Subcutaneous adipose tissue (tissue), 4 donors: Measurements from ENCODE around the gene YPEL3. TPM values are rescaled to one million over a fixed set of nuclear protein-coding genes. Genes with fewer than 3 reads are reported as not detected.

Source experiments
- total RNA-seq, 4 donors: library from RNA; depleted of rRNA; stranded (reverse); fragments of >200 nt; gene quantifications; one replicate each; pipeline ENCODE4 v1.1.0, GENCODE V29; 2016
- TF ChIP-seq, protein P1 (sequence below): fragments of 450-650 bp; IDR thresholded peaks from one replicate; pipeline ENCODE4 v1.5.1; 2016; ENCODE audit warnings: low read depth, mild to moderate bottlenecking, control low read depth, antibody characterized with exemption, moderate library complexity

YPEL3 gene
- total RNA-seq, 4 donors from 2014 or later: 54.8 to 105 (median 96.5) TPM

DNA sequence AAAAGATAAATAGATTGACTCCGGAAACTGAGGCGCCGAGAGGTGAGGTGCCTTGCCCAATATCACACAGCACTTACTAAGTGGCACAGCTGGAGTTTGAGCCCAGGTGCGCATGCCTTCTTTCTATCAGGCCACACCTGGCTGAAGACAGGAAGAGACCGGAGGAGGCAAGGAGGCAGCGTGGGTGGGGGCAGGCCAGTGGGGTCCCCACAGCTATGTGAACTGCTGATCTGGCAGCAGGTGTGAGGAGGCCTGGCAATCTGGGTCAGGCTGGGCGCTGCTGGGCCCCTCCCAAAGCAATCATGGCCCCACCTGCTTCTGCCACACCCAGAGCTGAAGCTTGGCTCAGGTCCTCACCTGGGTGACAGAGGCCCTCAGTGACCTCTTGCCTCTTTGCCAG, 19.2 kb upstream of the YPEL3 start:
- TF ChIP-seq, protein P1, sequence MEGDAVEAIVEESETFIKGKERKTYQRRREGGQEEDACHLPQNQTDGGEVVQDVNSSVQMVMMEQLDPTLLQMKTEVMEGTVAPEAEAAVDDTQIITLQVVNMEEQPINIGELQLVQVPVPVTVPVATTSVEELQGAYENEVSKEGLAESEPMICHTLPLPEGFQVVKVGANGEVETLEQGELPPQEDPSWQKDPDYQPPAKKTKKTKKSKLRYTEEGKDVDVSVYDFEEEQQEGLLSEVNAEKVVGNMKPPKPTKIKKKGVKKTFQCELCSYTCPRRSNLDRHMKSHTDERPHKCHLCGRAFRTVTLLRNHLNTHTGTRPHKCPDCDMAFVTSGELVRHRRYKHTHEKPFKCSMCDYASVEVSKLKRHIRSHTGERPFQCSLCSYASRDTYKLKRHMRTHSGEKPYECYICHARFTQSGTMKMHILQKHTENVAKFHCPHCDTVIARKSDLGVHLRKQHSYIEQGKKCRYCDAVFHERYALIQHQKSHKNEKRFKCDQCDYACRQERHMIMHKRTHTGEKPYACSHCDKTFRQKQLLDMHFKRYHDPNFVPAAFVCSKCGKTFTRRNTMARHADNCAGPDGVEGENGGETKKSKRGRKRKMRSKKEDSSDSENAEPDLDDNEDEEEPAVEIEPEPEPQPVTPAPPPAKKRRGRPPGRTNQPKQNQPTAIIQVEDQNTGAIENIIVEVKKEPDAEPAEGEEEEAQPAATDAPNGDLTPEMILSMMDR: no peak

DNA sequence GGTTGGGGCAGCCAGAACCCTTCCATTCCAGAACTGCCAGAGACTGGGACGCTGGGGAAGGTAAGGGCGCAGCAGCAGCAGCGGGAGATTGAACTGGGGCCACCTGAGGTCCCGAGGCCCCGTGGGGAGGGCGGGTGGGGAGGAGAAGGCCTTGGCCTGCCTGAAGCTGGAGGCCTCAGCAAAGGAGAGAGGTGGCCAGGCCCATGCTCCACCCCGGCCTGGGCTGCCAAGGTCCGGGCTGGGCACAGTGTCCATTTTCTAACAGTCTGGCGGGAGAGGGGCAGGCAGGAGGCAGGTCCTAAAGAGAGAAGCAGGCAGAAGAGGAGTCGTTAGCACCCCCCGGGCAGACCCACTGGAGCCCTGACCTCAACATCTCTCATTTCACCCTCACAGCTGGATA, 18.4 kb upstream of the YPEL3 start:
- TF ChIP-seq, protein P1: no peak

DNA sequence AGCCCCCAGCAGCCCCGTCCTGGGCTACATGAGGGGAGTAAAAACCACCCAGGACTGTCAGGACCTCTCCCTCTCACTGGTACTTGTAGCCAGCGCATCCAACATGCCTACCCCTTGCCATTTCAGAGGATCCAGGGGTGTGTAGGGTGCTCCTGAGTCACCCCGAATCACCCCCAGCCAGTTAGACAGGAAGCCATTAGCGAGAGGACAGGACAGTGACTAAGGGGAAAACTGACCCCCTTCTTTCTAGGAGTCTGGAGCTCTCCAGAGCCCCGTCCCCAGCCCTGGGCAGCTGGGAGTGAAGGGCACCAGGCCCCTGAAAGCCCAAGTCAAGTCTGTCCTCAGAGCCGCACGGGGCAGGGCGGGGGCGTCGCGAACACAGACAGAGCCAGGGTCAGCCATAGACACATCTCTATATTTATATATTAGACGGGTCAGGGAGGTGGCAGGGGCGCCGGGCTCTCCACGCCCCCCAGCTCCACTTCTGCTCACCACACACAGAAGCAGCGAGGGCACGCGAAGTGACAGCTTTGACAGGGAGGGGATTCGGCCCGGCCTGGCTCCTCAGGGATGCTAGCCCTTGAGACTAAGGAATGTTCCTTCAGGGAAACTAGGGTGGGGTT, 17.8 kb upstream of the YPEL3 start:
- TF ChIP-seq, protein P1: no peak

DNA sequence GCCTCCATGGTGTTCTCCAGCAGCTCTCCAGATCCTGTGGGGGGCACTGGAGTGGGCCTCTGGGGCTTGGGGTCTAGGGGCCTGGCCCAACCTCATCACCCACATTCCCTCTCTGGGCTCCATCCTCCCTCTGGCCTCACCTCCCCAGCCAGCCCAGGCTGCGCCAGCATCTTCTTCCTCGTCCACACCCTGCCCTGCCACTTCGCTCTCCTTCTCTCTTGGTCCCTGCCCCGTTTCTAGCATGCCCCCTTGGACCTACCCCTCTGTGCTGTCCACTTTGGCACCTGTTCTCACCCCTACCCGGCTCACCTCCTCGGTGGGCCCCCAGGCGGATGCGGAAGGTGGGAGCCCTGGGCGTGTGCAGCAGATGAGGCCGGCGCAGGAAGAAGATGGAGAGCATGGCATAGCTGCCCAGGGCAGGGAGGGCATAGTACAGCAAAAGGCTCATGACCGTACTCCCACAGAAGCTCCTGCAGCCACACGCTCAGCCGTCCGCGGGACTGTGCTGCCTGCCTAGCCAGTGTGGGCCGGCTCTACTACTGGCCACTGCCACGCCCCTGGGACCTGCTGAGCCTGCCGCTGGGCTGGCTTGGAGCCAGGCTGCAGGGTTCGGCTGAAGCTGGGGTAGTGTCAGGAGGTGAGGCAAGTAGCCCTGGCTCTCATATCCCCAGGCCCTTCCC, 17.2 kb upstream of the YPEL3 start, which contains the start of gene GDPD3:
TSS of gene GDPD3 (minus strand) at position 507 of the 680 bp plus-strand sequence. CDS start at position 448, 59 bp downstream.
- TF ChIP-seq, protein P1: no peak

DNA sequence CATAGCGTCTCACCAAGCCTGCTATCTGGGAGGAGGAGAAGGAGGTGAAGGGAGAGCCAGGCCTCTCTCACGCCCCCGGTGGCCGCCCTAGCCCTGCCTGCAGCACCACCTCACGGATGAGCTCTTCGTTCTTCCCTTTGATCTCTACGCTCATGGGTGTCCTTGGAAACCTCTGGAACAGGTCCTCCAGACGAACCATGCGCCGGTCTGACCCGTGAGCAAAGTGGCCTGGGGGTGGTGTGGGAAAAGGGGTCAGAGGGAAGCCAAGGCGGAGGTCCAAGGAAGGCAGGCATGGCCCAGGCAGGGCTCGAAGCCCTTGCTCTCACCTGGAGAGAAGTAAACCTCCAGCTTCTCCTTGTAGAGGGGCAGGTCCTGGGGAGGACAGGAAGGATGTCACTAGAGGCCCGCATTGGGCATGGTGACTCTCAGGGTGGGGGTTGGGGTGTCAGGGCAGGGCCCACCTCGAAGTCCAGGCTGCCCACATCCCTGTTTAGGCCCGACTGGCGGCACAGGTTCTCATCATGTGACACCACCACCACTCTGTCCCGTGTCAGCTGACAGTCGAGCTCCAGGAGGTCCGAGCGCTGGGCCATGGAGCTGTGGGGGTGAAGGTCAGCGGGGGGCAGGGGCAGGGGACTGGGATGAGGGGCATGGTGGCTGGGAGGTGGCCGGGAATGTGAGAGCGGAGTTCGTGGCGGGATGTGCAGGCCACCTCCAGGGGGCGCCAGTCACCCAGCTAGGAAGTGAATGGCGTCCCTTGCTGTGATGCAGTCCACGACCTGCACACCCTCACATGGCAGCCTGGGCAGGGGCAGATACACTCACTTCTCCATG, 16.4 kb upstream of the YPEL3 start:
- TF ChIP-seq, protein P1: no peak

DNA sequence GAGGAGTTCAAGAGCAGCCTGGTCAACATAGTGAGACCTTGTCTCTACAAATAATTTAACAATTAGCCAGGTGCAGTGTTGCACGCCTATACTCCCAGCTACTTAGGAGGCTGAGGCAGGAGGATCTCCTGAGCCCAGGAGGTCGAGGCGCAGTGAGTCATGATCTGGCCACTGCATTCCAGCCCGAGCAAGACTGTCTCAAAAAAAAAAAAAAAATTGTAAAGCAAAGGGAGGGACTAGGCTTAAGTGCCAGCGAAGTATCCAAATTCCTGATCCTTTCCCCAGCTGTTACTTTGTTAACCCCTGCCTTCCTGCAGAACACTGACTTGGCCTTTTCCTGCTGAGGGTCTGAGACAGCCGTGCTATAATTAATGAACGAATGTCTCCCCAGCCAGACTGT, 14.6 kb upstream of the YPEL3 start:
- TF ChIP-seq, protein P1: no peak
